HepG2 (cell line): ENCODE measurements around the gene GNAT3. TPM values are rescaled to one million over a fixed set of nuclear protein-coding genes. Genes with fewer than 3 reads are reported as not detected.
A peak's percentile ranks its signal among the peaks of the same experiment; 100 is the strongest.

Experiments
- ATAC-seq: fragments of 200-7000 bp; cut with Tn5 transposase; 3 replicates; pipeline ENCODE4 v1.9.1; 2020; ENCODE audit warnings: mild to moderate bottlenecking, moderate library complexity
- BruUV-seq: library from RNA; stranded (reverse); fragments of 400-500 nt; replicated peaks from 2 replicates; lab custom pipeline; 2021; lab: Mats Ljungman, UMichigan
- CTCF ChIA-PET: fragments of 300-600 bp; formaldehyde crosslinking; extraction: SDS; loops from one replicate; lab custom pipeline; 2021; ENCODE audit warnings: low total read pairs, inconsistent platforms, low intra/inter-chr PET ratio; lab: Yijun Ruan, JAX
- POLR2A ChIA-PET: fragments of 350-600 bp; sonication (Branson Sonifier 250); formaldehyde crosslinking; loops from one replicate; lab custom pipeline; 2020; ENCODE audit warnings: antibody characterized with exemption, inconsistent platforms; lab: Yijun Ruan, JAX
- DNase-seq: peaks from one replicate; pipeline ENCODE4 v3.0.0-alpha.2; 2015; ENCODE audit warnings: low spot score
- FAIRE-seq: peaks from 3 replicates; lab custom pipeline; 2011; peaks lifted over from hg19 to GRCh38; lab: Jason Lieb, UNC
- H2AFZ ChIP-seq: one replicate; pipeline ENCODE4 v1.6.1; 2011; ENCODE audit warnings: low read length, inconsistent platforms
- H3K27ac ChIP-seq: fragments of 300-600 bp; 3 replicates; pipeline ENCODE4 v1.8.0; 2011; ENCODE audit warnings: mixed run types, mild to moderate bottlenecking, mixed read lengths, low read length, inconsistent platforms; ENCODE audit not compliant: insufficient read depth; ENCODE audit errors: extremely low read length
- H3K27me3 ChIP-seq, 2 experiments: fragments of 200-600 bp in 1 of 2; 2 replicates in 1 of 2; 3 replicates in 1 of 2; pipeline versions ENCODE4 v1.6.0 to v1.8.0; 2011; ENCODE audit warnings: low read length in 2 of 2, mild to moderate bottlenecking in 2 of 2, moderate library complexity in 2 of 2, inconsistent platforms in 1 of 2; ENCODE audit not compliant: insufficient read depth in 2 of 2, control insufficient read depth in 1 of 2
- H3K36me3 ChIP-seq, 2 experiments: fragments of 200-600 bp in 1 of 2; replicated peaks in 1 of 2; 2 replicates in 1 of 2; 3 replicates in 1 of 2; pipeline versions ENCODE4 v1.5.1 to v1.8.0; 2011; ENCODE audit warnings: low read length in 2 of 2, inconsistent platforms in 1 of 2; ENCODE audit not compliant: insufficient read depth in 2 of 2, control insufficient read depth in 1 of 2
- H3K4me1 ChIP-seq: 2 replicates; pipeline ENCODE4 v1.5.1; 2012; ENCODE audit warnings: low read length, inconsistent platforms; ENCODE audit not compliant: insufficient read depth
- H3K4me2 ChIP-seq: 2 replicates; pipeline ENCODE4 v1.6.0; 2011; ENCODE audit warnings: low read depth, low read length, inconsistent platforms
- H3K4me3 ChIP-seq, 3 experiments: fragments of 200-600 bp in 1 of 3; sonication (generic), shearing (Covaris generic) in 1 of 3; replicated peaks in 1 of 3; 2 replicates each; pipeline ENCODE4 v1.5.1; 2011 to 2016; ENCODE audit warnings: low read length in 3 of 3, inconsistent platforms in 2 of 3, low read depth in 2 of 3, mild to moderate bottlenecking in 2 of 3, control low read depth in 1 of 3, mixed read lengths in 1 of 3; ENCODE audit not compliant: insufficient read depth in 1 of 3
- H3K79me2 ChIP-seq: one replicate; pipeline ENCODE4 v1.6.1; 2011; ENCODE audit warnings: low read length, inconsistent platforms; ENCODE audit not compliant: insufficient read depth
- H3K9ac ChIP-seq: 2 replicates; pipeline ENCODE4 v1.6.0; 2011; ENCODE audit warnings: mild to moderate bottlenecking, low read depth, low read length, inconsistent platforms; ENCODE audit not compliant: insufficient read depth
- H3K9me3 ChIP-seq: 2 replicates; pipeline ENCODE4 v1.5.1; 2012; ENCODE audit warnings: mild to moderate bottlenecking, low read length
- H4K20me1 ChIP-seq: 2 replicates; pipeline ENCODE4 v1.6.0; 2011; ENCODE audit warnings: inconsistent platforms, mild to moderate bottlenecking, low read length, moderate library complexity; ENCODE audit not compliant: insufficient read depth
- CSRNP2 ChIP-seq: sonication (generic); formaldehyde crosslinking; conservative IDR thresholded peaks from 2 replicates; pipeline ENCODE4 v1.8.0; 2022; ENCODE audit warnings: low read depth, missing genetic modification reagents
- HNRNPLL ChIP-seq: fragments of 200-400 bp; formaldehyde crosslinking; IDR thresholded peaks from 2 replicates; pipeline ENCODE4 v1.6.1; 2017; ENCODE audit warnings: mild to moderate bottlenecking, low read depth, low read length; ENCODE audit not compliant: poor library complexity, severe bottlenecking
- KAT2B ChIP-seq: fragments of 150-350 bp; IDR thresholded peaks from 2 replicates; pipeline ENCODE4 v1.6.1; 2014; ENCODE audit warnings: low read depth, low read length, borderline replicate concordance
- TFDP1 ChIP-seq: IDR thresholded peaks from 2 replicates; pipeline ENCODE4 v1.6.1; 2016; ENCODE audit warnings: missing compliant biosample characterization, missing genetic modification reagents, borderline replicate concordance
- WGBS: methylation state at CpG from one replicate; pipeline ENCODE4 v1.1.6; 2017; ENCODE audit warnings: low lambda C conversion rate; 5-methylcytosine and 5-hydroxymethylcytosine counted together
- in situ Hi-C: cut with HindIII; loops from 2 replicates; pipeline ENCODE4 v1.10.0; 2017; ENCODE audit warnings: low pct_unique_long_range_greater_than_20kb; ENCODE audit not compliant: extremely low pct_ligation_motif_present
- intact Hi-C: fragments of 100-400 bp; cut with micrococcal nuclease; formaldehyde crosslinking; loops from one replicate; pipeline ENCODE4 v1.10.0; 2022; ENCODE audit not compliant: unreplicated experiment
- polyA plus RNA-seq, 8 experiments: library from polyadenylated mRNA; depleted of rRNA in 3 of 8; stranded (reverse) in 7 of 8; unstranded in 1 of 8; fragments of >200 nt; fragmentation: Illumina TruSeq in 4 of 8; extraction: Trizol in 4 of 8; gene quantifications; 2 replicates each; pipeline versions ENCODE4 v1.2.1 to v1.2.3, GENCODE V29; 2011 to 2016; ENCODE audit warnings: low read depth in 4 of 8, missing spikeins in 1 of 8, mixed read lengths in 1 of 8; ENCODE audit not compliant: insufficient read depth in 1 of 8
- total RNA-seq, 5 experiments: library from RNA; depleted of rRNA; stranded (reverse); fragments of >200 nt; fragmentation: Illumina TruSeq; extraction: Trizol; gene quantifications; 2 replicates each; pipeline ENCODE4 v1.2.3, GENCODE V29; 2016; ENCODE audit warnings: low read depth in 1 of 5

The GNAT3 gene
- total and polyA plus RNA-seq, 2 of the 13 experiments (the other 11 are each of a cell fraction or from before 2014, with no cell fraction given): not detected

GRCh38 chr7:80468931-80469714 is 42.7 kb downstream of the GNAT3 start (continued):
- TF ChIP-seq CSRNP2 (CRISPR knock-in tag) (no peak), TFDP1 (no peak)
- TF ChIP-seq, all 625 proteins: peak for 0

- BruUV-seq: no TSS peak
- no peak for FAIRE-seq
- intact Hi-C loops: no loop called here
- no peak overlapping the region for H3K27ac ChIP-seq
- 0% methylated on average over 3 of the region's 3 CpGs for WGBS
- no peak for ATAC-seq
- no peak overlapping the region for H3K9ac ChIP-seq
- ChIA-PET POLR2A (no interaction called here), CTCF (no interaction called here)
- no peaks in the 10 kb centered on the region for H3K36me3 ChIP-seq
- no peaks in the 10 kb centered on the region for H4K20me1 ChIP-seq
- TF ChIP-seq KAT2B (peak; percentile 55; the same call in 1 of the 2 replicates), HNRNPLL (no peak)
- TF ChIP-seq, all 625 proteins: peak for 1
- H3K4me1 ChIP-seq: peaks cover 7% of the 10 kb centered on the region
- no peaks in the 10 kb centered on the region for H3K27me3 ChIP-seq
- H3K9me3 ChIP-seq: no peaks in the 10 kb centered on the region
- in situ Hi-C loops: no loop called here
- H3K79me2 ChIP-seq: no peaks in the 10 kb centered on the region
- H3K4me2 ChIP-seq: no peak overlapping the region
- no peak for DNase-seq
- no peak overlapping the region for H3K4me3 ChIP-seq
- no peak overlapping the region for H2AFZ ChIP-seq
These were observed 44.8 kb downstream of the GNAT3 start for GRCh38 chr7:80467069-80467468.
